ENCODE data around the gene MARCHF4. TPM values are rescaled to one million over a fixed set of nuclear protein-coding genes. Genes with fewer than 3 reads are reported as not detected.
A peak's percentile ranks its signal among the peaks of the same experiment; 100 is the strongest.

Gene MARCHF4
- total RNA-seq, 1 experiment from 2014 or later: 1.3 TPM

DNA sequence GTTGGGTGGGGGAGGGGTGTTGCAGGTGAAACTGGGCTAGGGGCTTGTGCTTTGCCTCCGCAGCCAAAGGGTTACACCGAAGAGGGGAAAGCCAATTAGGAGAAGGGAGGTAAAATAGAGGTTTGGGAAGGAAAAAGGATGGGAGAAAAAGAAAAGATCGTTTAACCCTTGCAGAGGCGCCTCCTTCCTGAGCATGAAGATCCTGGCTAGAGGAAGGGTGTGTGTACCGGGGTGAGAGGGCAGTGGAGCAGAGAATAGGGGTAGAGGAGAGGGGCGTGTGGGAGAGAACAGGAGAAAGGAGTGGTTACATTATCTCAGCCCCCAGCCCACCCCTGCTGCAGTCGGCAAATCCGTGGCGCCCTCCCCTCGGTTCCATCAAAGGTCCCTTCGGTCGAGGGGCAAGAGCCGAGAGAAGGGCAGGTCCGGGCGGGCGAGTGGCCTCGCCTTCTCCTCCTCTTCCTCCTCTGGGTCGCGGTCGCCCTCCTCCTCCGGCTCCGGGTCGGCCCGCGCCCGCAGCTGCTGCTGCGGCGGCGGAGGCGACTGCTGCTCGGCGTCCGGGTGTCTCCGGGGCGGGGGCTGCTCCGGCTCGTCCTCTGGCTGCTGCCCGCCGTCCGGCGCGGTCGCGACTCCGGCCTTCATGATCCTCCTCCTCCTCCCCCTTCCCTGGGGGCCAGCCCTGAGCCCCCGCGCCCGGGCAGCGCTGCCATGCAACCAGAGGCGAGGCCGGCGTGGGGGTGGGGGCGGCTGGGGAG is 1.1 kb downstream of the MARCHF4 start:
- ChIA-PET CTCF (no interaction called here), POLR2A (no interaction called here)
- in situ Hi-C loops (cut with HindIII; ENCODE audit: low pct_unique_long_range_greater_than_20kb, low sequenced_read_pairs): no loop called here
- BruUV-seq (replicated peaks): no TSS peak
- Histone ChIP-seq H3K9me3 (ENCODE audit: control insufficient read depth, insufficient read depth, low read depth, low read length) (no peaks in the 10 kb centered on the region), H3K27ac (ENCODE audit: low read length) (no peak overlapping the region), H3K27me3 (ENCODE audit: control insufficient read depth, insufficient read depth, low read length) (peaks cover 25% of the 10 kb centered on the region), H3K4me1 (ENCODE audit: control insufficient read depth, insufficient read depth, low read length) (peaks cover 14% of the 10 kb centered on the region; the same call in 1 of the 2 replicates), H3K36me3 (ENCODE audit: control insufficient read depth, insufficient read depth, low read length) (no peaks in the 10 kb centered on the region), H3K4me3 (ENCODE audit: low read depth in 2 of 2, low read length in 2 of 2) (peak overlapping the region; percentile 28 to 38)
- ATAC-seq: peak; percentile 35; the same call in 1 of the 2 replicates
- no peak for DNase-seq (ENCODE audit: low read depth, low spot score)
- TF ChIP-seq, protein P1, sequence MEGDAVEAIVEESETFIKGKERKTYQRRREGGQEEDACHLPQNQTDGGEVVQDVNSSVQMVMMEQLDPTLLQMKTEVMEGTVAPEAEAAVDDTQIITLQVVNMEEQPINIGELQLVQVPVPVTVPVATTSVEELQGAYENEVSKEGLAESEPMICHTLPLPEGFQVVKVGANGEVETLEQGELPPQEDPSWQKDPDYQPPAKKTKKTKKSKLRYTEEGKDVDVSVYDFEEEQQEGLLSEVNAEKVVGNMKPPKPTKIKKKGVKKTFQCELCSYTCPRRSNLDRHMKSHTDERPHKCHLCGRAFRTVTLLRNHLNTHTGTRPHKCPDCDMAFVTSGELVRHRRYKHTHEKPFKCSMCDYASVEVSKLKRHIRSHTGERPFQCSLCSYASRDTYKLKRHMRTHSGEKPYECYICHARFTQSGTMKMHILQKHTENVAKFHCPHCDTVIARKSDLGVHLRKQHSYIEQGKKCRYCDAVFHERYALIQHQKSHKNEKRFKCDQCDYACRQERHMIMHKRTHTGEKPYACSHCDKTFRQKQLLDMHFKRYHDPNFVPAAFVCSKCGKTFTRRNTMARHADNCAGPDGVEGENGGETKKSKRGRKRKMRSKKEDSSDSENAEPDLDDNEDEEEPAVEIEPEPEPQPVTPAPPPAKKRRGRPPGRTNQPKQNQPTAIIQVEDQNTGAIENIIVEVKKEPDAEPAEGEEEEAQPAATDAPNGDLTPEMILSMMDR (IDR thresholded peaks at IDR 0.05): no peak
- TF ChIP-seq SIN3A (IDR thresholded peaks at IDR 0.05; ENCODE audit: borderline replicate concordance, insufficient read depth, low read depth, low read length) (no peak), TCF7L2 (IDR thresholded peaks at IDR 0.05; ENCODE audit: low read depth, low read length) (no peak), POLR2AphosphoS5 (IDR thresholded peaks at IDR 0.05; ENCODE audit: low read depth, low read length) (no peak)
- TF ChIP-seq, protein P2, sequence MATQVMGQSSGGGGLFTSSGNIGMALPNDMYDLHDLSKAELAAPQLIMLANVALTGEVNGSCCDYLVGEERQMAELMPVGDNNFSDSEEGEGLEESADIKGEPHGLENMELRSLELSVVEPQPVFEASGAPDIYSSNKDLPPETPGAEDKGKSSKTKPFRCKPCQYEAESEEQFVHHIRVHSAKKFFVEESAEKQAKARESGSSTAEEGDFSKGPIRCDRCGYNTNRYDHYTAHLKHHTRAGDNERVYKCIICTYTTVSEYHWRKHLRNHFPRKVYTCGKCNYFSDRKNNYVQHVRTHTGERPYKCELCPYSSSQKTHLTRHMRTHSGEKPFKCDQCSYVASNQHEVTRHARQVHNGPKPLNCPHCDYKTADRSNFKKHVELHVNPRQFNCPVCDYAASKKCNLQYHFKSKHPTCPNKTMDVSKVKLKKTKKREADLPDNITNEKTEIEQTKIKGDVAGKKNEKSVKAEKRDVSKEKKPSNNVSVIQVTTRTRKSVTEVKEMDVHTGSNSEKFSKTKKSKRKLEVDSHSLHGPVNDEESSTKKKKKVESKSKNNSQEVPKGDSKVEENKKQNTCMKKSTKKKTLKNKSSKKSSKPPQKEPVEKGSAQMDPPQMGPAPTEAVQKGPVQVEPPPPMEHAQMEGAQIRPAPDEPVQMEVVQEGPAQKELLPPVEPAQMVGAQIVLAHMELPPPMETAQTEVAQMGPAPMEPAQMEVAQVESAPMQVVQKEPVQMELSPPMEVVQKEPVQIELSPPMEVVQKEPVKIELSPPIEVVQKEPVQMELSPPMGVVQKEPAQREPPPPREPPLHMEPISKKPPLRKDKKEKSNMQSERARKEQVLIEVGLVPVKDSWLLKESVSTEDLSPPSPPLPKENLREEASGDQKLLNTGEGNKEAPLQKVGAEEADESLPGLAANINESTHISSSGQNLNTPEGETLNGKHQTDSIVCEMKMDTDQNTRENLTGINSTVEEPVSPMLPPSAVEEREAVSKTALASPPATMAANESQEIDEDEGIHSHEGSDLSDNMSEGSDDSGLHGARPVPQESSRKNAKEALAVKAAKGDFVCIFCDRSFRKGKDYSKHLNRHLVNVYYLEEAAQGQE (IDR thresholded peaks at IDR 0.05; ENCODE audit: insufficient read depth in 1 of 2, low read depth in 2 of 2, low read length in 1 of 2): no peak
- intact Hi-C loops (cut with micrococcal nuclease; ENCODE audit: unreplicated experiment): no loop called here

DNA sequence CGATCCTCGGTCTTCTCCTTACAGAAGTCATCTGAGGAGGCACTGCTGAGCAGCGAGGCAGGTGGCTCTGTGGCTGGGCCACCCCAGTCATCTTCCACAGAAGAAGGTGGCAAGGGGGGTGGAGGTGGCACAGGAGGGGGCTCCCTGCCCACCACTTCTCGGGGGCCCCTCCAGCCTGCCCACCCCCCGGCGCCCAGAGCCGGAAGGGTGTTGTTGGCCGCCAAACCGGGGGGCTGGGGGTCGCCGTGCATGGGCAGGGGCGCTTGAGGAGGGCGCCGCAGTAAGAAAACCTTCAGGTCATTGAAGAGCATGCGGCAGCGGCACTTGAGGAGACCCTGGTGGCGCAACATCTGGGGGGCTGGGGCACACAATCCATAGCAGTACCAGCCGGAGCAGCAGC is 2.5 kb downstream of the MARCHF4 start:
- ATAC-seq: no peak
- BruUV-seq (replicated peaks): no TSS peak
- Histone ChIP-seq H3K9me3 (ENCODE audit: control insufficient read depth, insufficient read depth, low read depth, low read length) (no peaks in the 10 kb centered on the region), H3K27ac (ENCODE audit: low read length) (no peak overlapping the region), H3K36me3 (ENCODE audit: control insufficient read depth, insufficient read depth, low read length) (no peaks in the 10 kb centered on the region), H3K4me3 (ENCODE audit: low read depth in 2 of 2, low read length in 2 of 2) (no peak overlapping the region), H3K27me3 (ENCODE audit: control insufficient read depth, insufficient read depth, low read length) (peaks cover 25% of the 10 kb centered on the region), H3K4me1 (ENCODE audit: control insufficient read depth, insufficient read depth, low read length) (peaks cover 14% of the 10 kb centered on the region; the same call in 1 of the 2 replicates)
- no peak for DNase-seq (ENCODE audit: low read depth, low spot score)
- in situ Hi-C loops (cut with HindIII; ENCODE audit: low pct_unique_long_range_greater_than_20kb, low sequenced_read_pairs) (no loop called here), intact Hi-C loops (cut with micrococcal nuclease; ENCODE audit: unreplicated experiment) (no loop called here)
- POLR2A ChIA-PET: no interaction called here
- CTCF ChIA-PET: no interaction called here
- TF ChIP-seq POLR2AphosphoS5 (IDR thresholded peaks at IDR 0.05; ENCODE audit: low read depth, low read length): no peak
- TF ChIP-seq, protein P2 (IDR thresholded peaks at IDR 0.05; ENCODE audit: insufficient read depth in 1 of 2, low read depth in 2 of 2, low read length in 1 of 2): no peak
- TF ChIP-seq, protein P1 (IDR thresholded peaks at IDR 0.05): no peak
- TF ChIP-seq SIN3A (IDR thresholded peaks at IDR 0.05; ENCODE audit: borderline replicate concordance, insufficient read depth, low read depth, low read length): no peak
- no peak for TF ChIP-seq TCF7L2 (IDR thresholded peaks at IDR 0.05; ENCODE audit: low read depth, low read length)
